Activated CD4-positive, alpha-beta T cell treated with anti-CD3 and anti-CD28 coated beads for 36 hours (primary cell): Measurements from ENCODE around the gene USP16. TPM values are rescaled to one million over a fixed set of nuclear protein-coding genes. Genes with fewer than 3 reads are reported as not detected.
A peak's percentile ranks its signal among the peaks of the same experiment; 100 is the strongest.
"Not testable (repeated sequence)": the region's sequence is repeated elsewhere in the genome, so short reads cannot be mapped to it uniquely, and the experiment has no call there.

ENCODE experiments used
- ATAC-seq: fragments of 200-7000 bp; cut with Tn5 transposase; one replicate; pipeline ENCODE4 v1.10.0; 2021; ENCODE audit warnings: mild to moderate bottlenecking, moderate library complexity
- CTCF ChIA-PET: fragments of 350-600 bp; sonication (Branson Sonifier 250); formaldehyde crosslinking; loops from one replicate; lab custom pipeline; 2021; ENCODE audit warnings: antibody characterized with exemption; lab: Charles Lee
- POLR2A ChIA-PET: fragments of 350-600 bp; sonication (Branson Sonifier 250); formaldehyde crosslinking; loops from one replicate; lab custom pipeline; 2021; ENCODE audit warnings: antibody characterized with exemption, inconsistent platforms; lab: Charles Lee
- DNase-seq: peaks from one replicate; pipeline ENCODE4 v3.0.0-alpha.2; 2020
- H3K27ac Mint-ChIP-seq: one replicate; pipeline ENCODE4 v1.8.0; 2021; ENCODE audit warnings: mixed read lengths
- H3K27me3 Mint-ChIP-seq: one replicate; pipeline ENCODE4 v1.8.0; 2021; ENCODE audit warnings: mixed read lengths
- H3K36me3 Mint-ChIP-seq: one replicate; pipeline ENCODE4 v1.8.0; 2021; ENCODE audit warnings: low read depth, mixed read lengths
- H3K4me1 Mint-ChIP-seq: one replicate; pipeline ENCODE4 v1.8.0; 2021; ENCODE audit warnings: mixed read lengths
- H3K4me3 Mint-ChIP-seq: one replicate; pipeline ENCODE4 v1.8.0; 2021; ENCODE audit warnings: mild to moderate bottlenecking, moderate library complexity, mixed read lengths
- H3K9me3 Mint-ChIP-seq: one replicate; pipeline ENCODE4 v1.8.0; 2021; ENCODE audit warnings: low read depth, mixed read lengths
- intact Hi-C, 2 experiments: fragments of 100-400 bp; cut with DNase I in 1 of 2; cut with micrococcal nuclease in 1 of 2; formaldehyde crosslinking; loops; one replicate each; pipeline versions ENCODE4 v1.14.2 to v1.15.1; 2022 to 2024; cut with DNase I, micrococcal nuclease
- total RNA-seq, 2 experiments: library from RNA; stranded (reverse); gene quantifications; one replicate each; pipeline ENCODE4 v1.2.3, GENCODE V29; 2021

The USP16 gene
- total RNA-seq: 10 to 100 TPM; 41.1 to 41.7 TPM

GRCh38 chr21:29024474-29025327 is at the start of gene USP16:
USP16 (plus strand) TSS chr21:29024668; CDS start chr21:29027914, 3,246 bp downstream.
- ChIA-PET POLR2A (interaction anchor here (0.7 to 2.4 kb wide), 7 partner anchors 22 to 276 kb away, joined by 3 to 32 read pairs (median 4); partner anchors contain the start of genes CCT8 and LTN1), CTCF (interaction anchor here (0.6 to 3.0 kb wide), 10 partner anchors 15 to 427 kb away, joined by 3 to 13 read pairs (median 4); partner anchors contain the start of gene LTN1)
- intact Hi-C loops: loop anchor here (1.0 to 10.0 kb wide), 8 partner anchors 22 to 274 kb away; partner anchors contain the start of genes CCT8 (in 2 of the 2), LTN1 (in 2 of the 2) and BACH1 (in 1 of the 2)
- DNase-seq (peak; percentile 94), ATAC-seq (peak; percentile 95)
- Mint-ChIP-seq H3K27ac (peak within 1 kb of the TSS; percentile 96), H3K27me3 (no peaks in the 10 kb centered on the region), H3K9me3 (no peaks in the 10 kb centered on the region), H3K4me3 (peak within 1 kb of the TSS; percentile 90), H3K4me1 (peaks cover 46% of the 10 kb centered on the region), H3K36me3 (peaks cover 20% of the 10 kb centered on the region)

- DNase-seq (no peak), ATAC-seq (no peak)
- no peak overlapping the region for H3K4me3 Mint-ChIP-seq
- POLR2A ChIA-PET: interaction anchor here (0.7 kb wide), 1 partner anchor 16 kb away, joined by 4 read pairs; no protein-coding TSS in a partner anchor
- intact Hi-C loops: no loop called here
- H3K4me1 Mint-ChIP-seq: peaks cover 5% of the 10 kb centered on the region
- peaks cover 27% of the 10 kb centered on the region for H3K36me3 Mint-ChIP-seq
- no peaks in the 10 kb centered on the region for H3K27me3 Mint-ChIP-seq
- no peaks in the 10 kb centered on the region for H3K9me3 Mint-ChIP-seq
- H3K27ac Mint-ChIP-seq: no peak overlapping the region
- CTCF ChIA-PET: interaction anchor here (0.6 to 0.9 kb wide), 2 partner anchors 8 to 74 kb away, joined by 3 read pairs; no protein-coding TSS in a partner anchor
These were observed 49.1 kb upstream of the USP16 start for GRCh38 chr21:28975397-28975796.

- Mint-ChIP-seq H3K9me3 (no peaks in the 10 kb centered on the region), H3K27me3 (no peaks in the 10 kb centered on the region), H3K4me1 (peaks cover 5% of the 10 kb centered on the region), H3K27ac (no peak overlapping the region), H3K36me3 (peaks cover 28% of the 10 kb centered on the region), H3K4me3 (no peak overlapping the region)
- no peak for DNase-seq
- intact Hi-C loops: no loop called here
- CTCF ChIA-PET: interaction anchor here (2.0 kb wide), 1 partner anchor 8 kb away, joined by 4 read pairs; no protein-coding TSS in a partner anchor
- POLR2A ChIA-PET: no interaction called here
- ATAC-seq: no peak
These were observed 45.4 kb upstream of the USP16 start for GRCh38 chr21:28979092-28979491.

- Mint-ChIP-seq H3K27ac (no peak overlapping the region), H3K36me3 (peaks cover 34% of the 10 kb centered on the region), H3K27me3 (no peaks in the 10 kb centered on the region), H3K9me3 (no peaks in the 10 kb centered on the region), H3K4me3 (no peak overlapping the region), H3K4me1 (peaks cover 7% of the 10 kb centered on the region)
- intact Hi-C loops: no loop called here
- CTCF ChIA-PET: no interaction called here
- ATAC-seq: no peak
- DNase-seq: no peak
- POLR2A ChIA-PET: interaction anchor here (0.6 kb wide), 1 partner anchor 47 kb away, joined by 3 read pairs; no protein-coding TSS in a partner anchor
These were observed 41.8 kb upstream of the USP16 start for GRCh38 chr21:28982637-28983036.

- Mint-ChIP-seq H3K36me3 (peaks cover 39% of the 10 kb centered on the region), H3K9me3 (no peaks in the 10 kb centered on the region), H3K4me1 (peaks cover 38% of the 10 kb centered on the region), H3K27ac (no peak overlapping the region), H3K27me3 (no peaks in the 10 kb centered on the region), H3K4me3 (no peak overlapping the region)
- intact Hi-C loops: no loop called here
- ChIA-PET CTCF (interaction anchor here (1.2 to 1.3 kb wide), 2 partner anchors 8 to 13 kb away, joined by 4 to 6 read pairs; no protein-coding TSS in a partner anchor), POLR2A (no interaction called here)
- DNase-seq: no peak
- no peak for ATAC-seq
These were observed 37.8 kb upstream of the USP16 start for GRCh38 chr21:28986677-28987076.

- POLR2A ChIA-PET, H3K27me3 Mint-ChIP-seq, H3K4me3 Mint-ChIP-seq, ATAC-seq, intact Hi-C loops, H3K9me3 Mint-ChIP-seq, CTCF ChIA-PET: not testable (repeated sequence)
- Mint-ChIP-seq H3K4me1 (peaks cover 41% of the 10 kb centered on the region), H3K36me3 (peaks cover 33% of the 10 kb centered on the region), H3K27ac (peak overlapping the region; percentile 78)
- DNase-seq: peak; percentile 62
These were observed 36.3 kb upstream of the USP16 start for GRCh38 chr21:28988146-28988545.

- intact Hi-C loops: loop anchor here (1.0 to 5.0 kb wide), 5 partner anchors 10 to 380 kb away; partner anchors contain the start of genes USP16 (in 2 of the 2) and RWDD2B (in 1 of the 2)
- H3K27ac Mint-ChIP-seq: peak overlapping the region; percentile 90
- ChIA-PET POLR2A (interaction anchor here (0.5 to 2.1 kb wide), 4 partner anchors 11 to 82 kb away, joined by 3 to 33 read pairs (median 12); partner anchors contain the start of genes CCT8 and USP16), CTCF (interaction anchor here (1.0 to 1.9 kb wide), 4 partner anchors 11 to 34 kb away, joined by 3 to 13 read pairs (median 4); partner anchors contain the start of gene USP16)
- H3K27me3 Mint-ChIP-seq: no peaks in the 10 kb centered on the region
- H3K36me3 Mint-ChIP-seq: peaks cover 18% of the 10 kb centered on the region
- DNase-seq (no peak), ATAC-seq (no peak)
- peak overlapping the region; percentile 83 for H3K4me3 Mint-ChIP-seq
- H3K4me1 Mint-ChIP-seq: peaks cover 49% of the 10 kb centered on the region
- H3K9me3 Mint-ChIP-seq: no peaks in the 10 kb centered on the region
These were observed 32.5 kb upstream of the USP16 start for GRCh38 chr21:28991861-28992525.

GRCh38 chr21:28992526-28993292 is 31.8 kb upstream of the USP16 start, which contains the start of gene LTN1:
LTN1 (minus strand) TSS chr21:28992877; CDS start chr21:28992805, 72 bp downstream.
- Mint-ChIP-seq H3K36me3 (peaks cover 16% of the 10 kb centered on the region), H3K9me3 (no peaks in the 10 kb centered on the region), H3K4me1 (peaks cover 44% of the 10 kb centered on the region), H3K27ac (peak within 1 kb of the TSS; percentile 90), H3K27me3 (no peaks in the 10 kb centered on the region), H3K4me3 (peak within 1 kb of the TSS; percentile 83)
- POLR2A ChIA-PET: interaction anchor here (0.5 to 2.1 kb wide), 7 partner anchors 10 to 81 kb away, joined by 3 to 33 read pairs (median 5); partner anchors contain the start of genes CCT8, RWDD2B and USP16
- intact Hi-C loops: loop anchor here (1.0 to 5.0 kb wide), 8 partner anchors 10 to 380 kb away; partner anchors contain the start of genes CCT8 (in 2 of the 2), USP16 (in 2 of the 2) and RWDD2B (in 1 of the 2)
- DNase-seq: peak; percentile 100
- ATAC-seq: peak; percentile 92
- CTCF ChIA-PET: interaction anchor here (0.7 to 1.9 kb wide), 5 partner anchors 10 to 84 kb away, joined by 3 to 13 read pairs (median 4); partner anchors contain the start of gene USP16

- no peak for DNase-seq
- Mint-ChIP-seq H3K27me3 (no peaks in the 10 kb centered on the region), H3K27ac (peak overlapping the region; percentile 90), H3K9me3 (no peaks in the 10 kb centered on the region), H3K4me1 (peaks cover 40% of the 10 kb centered on the region), H3K4me3 (peak overlapping the region; percentile 83), H3K36me3 (peaks cover 13% of the 10 kb centered on the region)
- CTCF ChIA-PET: interaction anchor here (0.7 to 1.9 kb wide), 4 partner anchors 9 to 83 kb away, joined by 3 to 13 read pairs (median 4); partner anchors contain the start of gene USP16
- intact Hi-C loops: loop anchor here (1.0 to 5.0 kb wide), 6 partner anchors 9 to 379 kb away; partner anchors contain the start of gene CCT8 (in 2 of the 2)
- POLR2A ChIA-PET: interaction anchor here (1.0 to 2.1 kb wide), 6 partner anchors 9 to 80 kb away, joined by 4 to 33 read pairs (median 7); partner anchors contain the start of genes CCT8, RWDD2B and USP16
- ATAC-seq: peak; percentile 0
These were observed 31.2 kb upstream of the USP16 start for GRCh38 chr21:28993293-28993629.
